ENCODE data around the gene KCNMA1.

The KCNMA1 gene

DNA sequence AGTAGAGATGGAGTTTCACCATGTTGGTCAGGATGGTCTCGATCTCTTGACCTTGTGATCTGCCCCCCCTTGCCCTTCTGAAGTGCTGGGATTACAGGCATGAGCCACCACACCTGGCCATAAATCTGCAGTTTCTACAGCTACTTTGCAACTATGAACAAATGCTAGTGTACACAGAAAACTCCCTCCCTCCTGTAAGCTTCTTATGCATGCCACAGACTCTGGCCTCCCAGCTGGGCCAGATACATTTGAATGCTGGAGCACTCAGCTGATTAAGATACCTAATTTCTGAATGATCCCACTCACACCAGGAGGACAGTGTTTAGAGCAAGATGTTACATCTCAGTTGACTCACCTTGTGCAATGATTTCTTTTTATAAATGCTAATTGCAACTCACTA, 486.2 kb downstream of the KCNMA1 start:
- Histone ChIP-seq H3K4me2 (ENCODE audit: low read depth, low read length, poor library complexity, severe bottlenecking) (no peak overlapping the region), H3F3A (ENCODE audit: insufficient read depth) (no peaks in the 10 kb centered on the region), H3K27me3 (ENCODE audit: low read length) (no peaks in the 10 kb centered on the region), H3K9me3 (ENCODE audit: insufficient read depth, low read length) (no peaks in the 10 kb centered on the region), H4K20me1 (ENCODE audit: low read depth, low read length) (no peaks in the 10 kb centered on the region), H3K4me3 (ENCODE audit: insufficient read depth, low read length, poor library complexity, severe bottlenecking) (no peak overlapping the region), H3K9ac (ENCODE audit: low read length) (no peak overlapping the region), H3K79me2 (ENCODE audit: insufficient read depth, low read length) (no peaks in the 10 kb centered on the region), H3K9me2 (replicated peaks; ENCODE audit: insufficient read depth, low read length) (no peaks in the 10 kb centered on the region), H3K36me3 (ENCODE audit: low read length) (no peaks in the 10 kb centered on the region), H3K27ac (ENCODE audit: low read depth, low read length) (no peak overlapping the region), H2AFZ (ENCODE audit: low read depth, low read length, severe bottlenecking) (no peak overlapping the region)
- TF ChIP-seq, protein P1, sequence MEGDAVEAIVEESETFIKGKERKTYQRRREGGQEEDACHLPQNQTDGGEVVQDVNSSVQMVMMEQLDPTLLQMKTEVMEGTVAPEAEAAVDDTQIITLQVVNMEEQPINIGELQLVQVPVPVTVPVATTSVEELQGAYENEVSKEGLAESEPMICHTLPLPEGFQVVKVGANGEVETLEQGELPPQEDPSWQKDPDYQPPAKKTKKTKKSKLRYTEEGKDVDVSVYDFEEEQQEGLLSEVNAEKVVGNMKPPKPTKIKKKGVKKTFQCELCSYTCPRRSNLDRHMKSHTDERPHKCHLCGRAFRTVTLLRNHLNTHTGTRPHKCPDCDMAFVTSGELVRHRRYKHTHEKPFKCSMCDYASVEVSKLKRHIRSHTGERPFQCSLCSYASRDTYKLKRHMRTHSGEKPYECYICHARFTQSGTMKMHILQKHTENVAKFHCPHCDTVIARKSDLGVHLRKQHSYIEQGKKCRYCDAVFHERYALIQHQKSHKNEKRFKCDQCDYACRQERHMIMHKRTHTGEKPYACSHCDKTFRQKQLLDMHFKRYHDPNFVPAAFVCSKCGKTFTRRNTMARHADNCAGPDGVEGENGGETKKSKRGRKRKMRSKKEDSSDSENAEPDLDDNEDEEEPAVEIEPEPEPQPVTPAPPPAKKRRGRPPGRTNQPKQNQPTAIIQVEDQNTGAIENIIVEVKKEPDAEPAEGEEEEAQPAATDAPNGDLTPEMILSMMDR (IDR thresholded peaks at IDR 0.05; ENCODE audit: insufficient read depth, low read length, poor library complexity, severe bottlenecking), result no peak

DNA sequence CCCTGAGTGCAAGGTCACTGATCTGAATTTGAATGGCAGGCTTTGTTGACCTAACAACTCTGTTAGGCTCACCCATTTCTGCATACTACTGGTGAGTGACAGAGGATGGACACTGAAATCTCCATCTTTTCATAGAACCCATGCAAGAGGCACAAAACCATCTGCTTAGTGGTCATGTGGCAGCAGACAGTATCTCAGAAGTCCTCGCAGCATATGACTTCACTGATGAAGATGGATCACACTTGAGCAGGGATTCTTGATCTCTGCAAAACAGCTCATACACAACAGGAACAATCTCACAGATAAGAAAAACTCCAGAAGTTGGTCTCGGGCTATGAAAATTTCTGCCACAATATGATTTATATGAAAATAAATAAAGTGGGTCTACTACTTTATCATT, 487.9 kb downstream of the KCNMA1 start:
- H3K9ac ChIP-seq (ENCODE audit: low read length), result no peak overlapping the region
- no peaks in the 10 kb centered on the region for H3K9me3 ChIP-seq (ENCODE audit: insufficient read depth, low read length)
- no peaks in the 10 kb centered on the region for H3K79me2 ChIP-seq (ENCODE audit: insufficient read depth, low read length)
- no peaks in the 10 kb centered on the region for H3K36me3 ChIP-seq (ENCODE audit: low read length)
- no peak overlapping the region for H3K4me3 ChIP-seq (ENCODE audit: insufficient read depth, low read length, poor library complexity, severe bottlenecking)
- TF ChIP-seq, protein P1 (IDR thresholded peaks at IDR 0.05; ENCODE audit: insufficient read depth, low read length, poor library complexity, severe bottlenecking), result no peak
- TF ChIP-seq EZH2phosphoT487 (conservative IDR thresholded peaks at IDR 0.05; ENCODE audit: low read length), result no peak
- no peak overlapping the region for H2AFZ ChIP-seq (ENCODE audit: low read depth, low read length, severe bottlenecking)
- H3K9me2 ChIP-seq (replicated peaks; ENCODE audit: insufficient read depth, low read length), result no peaks in the 10 kb centered on the region
- no peaks in the 10 kb centered on the region for H3F3A ChIP-seq (ENCODE audit: insufficient read depth)
- H3K27me3 ChIP-seq (ENCODE audit: low read length), result no peaks in the 10 kb centered on the region
- H4K20me1 ChIP-seq (ENCODE audit: low read depth, low read length), result no peaks in the 10 kb centered on the region
- no peak overlapping the region for H3K4me2 ChIP-seq (ENCODE audit: low read depth, low read length, poor library complexity, severe bottlenecking)
- no peak overlapping the region for H3K27ac ChIP-seq (ENCODE audit: low read depth, low read length)

DNA sequence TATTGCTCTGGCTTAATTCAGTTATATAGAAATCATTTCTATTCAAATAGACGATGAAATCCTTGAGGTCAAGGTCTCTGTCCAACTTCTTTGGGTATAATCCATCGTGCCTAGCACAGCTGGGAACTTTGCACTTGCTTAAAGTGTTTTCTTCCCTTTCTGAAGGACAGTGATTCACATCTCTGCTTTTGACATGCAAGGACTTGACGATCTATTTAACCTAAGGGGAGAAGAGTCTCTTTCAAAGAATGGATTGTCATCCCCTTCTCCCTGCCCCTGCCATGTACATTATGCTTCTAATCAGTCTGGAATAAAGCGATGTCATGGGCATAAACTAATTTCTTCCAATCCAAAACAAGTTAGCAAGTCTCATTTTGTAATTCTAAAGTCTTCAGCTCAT, 488.6 kb downstream of the KCNMA1 start:
- Histone ChIP-seq H3K9me3 (ENCODE audit: insufficient read depth, low read length) (no peaks in the 10 kb centered on the region), H3K27ac (ENCODE audit: low read depth, low read length) (no peak overlapping the region), H3K4me3 (ENCODE audit: insufficient read depth, low read length, poor library complexity, severe bottlenecking) (no peak overlapping the region), H3K9me2 (replicated peaks; ENCODE audit: insufficient read depth, low read length) (no peaks in the 10 kb centered on the region), H3K4me2 (ENCODE audit: low read depth, low read length, poor library complexity, severe bottlenecking) (no peak overlapping the region), H3K36me3 (ENCODE audit: low read length) (no peaks in the 10 kb centered on the region), H2AFZ (ENCODE audit: low read depth, low read length, severe bottlenecking) (no peak overlapping the region), H3F3A (ENCODE audit: insufficient read depth) (no peaks in the 10 kb centered on the region), H3K79me2 (ENCODE audit: insufficient read depth, low read length) (no peaks in the 10 kb centered on the region), H3K9ac (ENCODE audit: low read length) (no peak overlapping the region), H3K27me3 (ENCODE audit: low read length) (no peaks in the 10 kb centered on the region), H4K20me1 (ENCODE audit: low read depth, low read length) (no peaks in the 10 kb centered on the region)
- TF ChIP-seq EZH2phosphoT487 (conservative IDR thresholded peaks at IDR 0.05; ENCODE audit: low read length), result no peak
- TF ChIP-seq, protein P1 (IDR thresholded peaks at IDR 0.05; ENCODE audit: insufficient read depth, low read length, poor library complexity, severe bottlenecking), result no peak

DNA sequence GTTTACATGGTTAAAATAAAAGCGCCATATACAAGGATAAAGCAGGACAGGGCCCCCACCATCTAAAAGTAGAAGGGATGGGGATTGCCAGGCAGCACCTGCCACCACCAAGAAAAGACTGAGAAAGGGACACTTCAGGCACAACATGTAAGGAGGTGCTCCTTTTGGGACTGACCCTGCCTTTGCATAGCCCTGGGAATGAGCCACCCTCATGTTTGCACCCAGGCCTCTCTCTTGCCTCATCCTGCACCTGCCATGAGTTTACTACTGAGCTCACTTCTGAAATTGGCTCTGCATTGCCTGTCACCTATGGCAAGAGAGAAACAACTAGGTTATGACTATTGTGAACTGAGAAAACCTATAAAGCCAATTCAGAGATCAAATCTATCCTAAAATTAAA, 489.7 kb downstream of the KCNMA1 start:
- Histone ChIP-seq H3K36me3 (ENCODE audit: low read length) (no peaks in the 10 kb centered on the region), H3K9me2 (replicated peaks; ENCODE audit: insufficient read depth, low read length) (no peaks in the 10 kb centered on the region), H2AFZ (ENCODE audit: low read depth, low read length, severe bottlenecking) (no peak overlapping the region), H3K27me3 (ENCODE audit: low read length) (no peaks in the 10 kb centered on the region), H3K79me2 (ENCODE audit: insufficient read depth, low read length) (no peaks in the 10 kb centered on the region), H4K20me1 (ENCODE audit: low read depth, low read length) (no peaks in the 10 kb centered on the region), H3K4me2 (ENCODE audit: low read depth, low read length, poor library complexity, severe bottlenecking) (no peak overlapping the region), H3K27ac (ENCODE audit: low read depth, low read length) (no peak overlapping the region), H3K4me3 (ENCODE audit: insufficient read depth, low read length, poor library complexity, severe bottlenecking) (no peak overlapping the region), H3K9ac (ENCODE audit: low read length) (no peak overlapping the region), H3F3A (ENCODE audit: insufficient read depth) (no peaks in the 10 kb centered on the region), H3K9me3 (ENCODE audit: insufficient read depth, low read length) (no peaks in the 10 kb centered on the region)
- no peak for TF ChIP-seq EZH2phosphoT487 (conservative IDR thresholded peaks at IDR 0.05; ENCODE audit: low read length)
- TF ChIP-seq, protein P1 (IDR thresholded peaks at IDR 0.05; ENCODE audit: insufficient read depth, low read length, poor library complexity, severe bottlenecking), result no peak

All from SU-DHL-6 (cell line).